ENCODE data around the gene LSM7.

DNA sequence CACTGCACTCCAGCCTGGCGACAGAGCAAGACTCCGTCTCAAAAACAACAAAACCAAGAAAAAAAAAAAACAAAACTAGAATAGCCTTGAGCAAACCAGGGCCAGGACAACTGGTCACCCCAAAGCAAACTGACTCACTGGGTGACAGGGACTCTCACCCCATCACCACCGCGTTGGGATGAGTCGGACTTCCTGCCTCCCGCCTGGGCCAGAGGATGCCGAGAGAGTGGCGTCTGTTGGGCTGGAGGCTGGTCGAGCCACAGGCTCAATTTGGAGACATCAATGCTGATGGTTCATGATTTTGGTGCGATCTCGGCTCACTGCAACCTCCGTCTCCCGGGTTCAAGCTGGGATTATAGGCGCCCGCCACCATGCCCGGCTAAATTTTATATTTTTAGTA, 43.3 kb upstream of the LSM7 start:
- TF ChIP-seq, protein P1, sequence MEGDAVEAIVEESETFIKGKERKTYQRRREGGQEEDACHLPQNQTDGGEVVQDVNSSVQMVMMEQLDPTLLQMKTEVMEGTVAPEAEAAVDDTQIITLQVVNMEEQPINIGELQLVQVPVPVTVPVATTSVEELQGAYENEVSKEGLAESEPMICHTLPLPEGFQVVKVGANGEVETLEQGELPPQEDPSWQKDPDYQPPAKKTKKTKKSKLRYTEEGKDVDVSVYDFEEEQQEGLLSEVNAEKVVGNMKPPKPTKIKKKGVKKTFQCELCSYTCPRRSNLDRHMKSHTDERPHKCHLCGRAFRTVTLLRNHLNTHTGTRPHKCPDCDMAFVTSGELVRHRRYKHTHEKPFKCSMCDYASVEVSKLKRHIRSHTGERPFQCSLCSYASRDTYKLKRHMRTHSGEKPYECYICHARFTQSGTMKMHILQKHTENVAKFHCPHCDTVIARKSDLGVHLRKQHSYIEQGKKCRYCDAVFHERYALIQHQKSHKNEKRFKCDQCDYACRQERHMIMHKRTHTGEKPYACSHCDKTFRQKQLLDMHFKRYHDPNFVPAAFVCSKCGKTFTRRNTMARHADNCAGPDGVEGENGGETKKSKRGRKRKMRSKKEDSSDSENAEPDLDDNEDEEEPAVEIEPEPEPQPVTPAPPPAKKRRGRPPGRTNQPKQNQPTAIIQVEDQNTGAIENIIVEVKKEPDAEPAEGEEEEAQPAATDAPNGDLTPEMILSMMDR (IDR thresholded peaks at IDR 0.05), result no peak
- TF ChIP-seq POLR2A (IDR thresholded peaks at IDR 0.05), result no peak
